Measurements from ENCODE around the gene CR1L.

GRCh38 chr1:207752456-207752998 lies 107.6 kb downstream of the CR1L start:
- TF ChIP-seq RAD21 (IDR thresholded peaks at IDR 0.05; ENCODE audit: low read depth) (no peak), CEBPB (IDR thresholded peaks at IDR 0.05) (no peak), TEAD4 (IDR thresholded peaks at IDR 0.05) (no peak), EGR1 (IDR thresholded peaks at IDR 0.05) (peak; percentile 83), YY1 (IDR thresholded peaks at IDR 0.05; ENCODE audit: low read depth) (no peak), EP300 (IDR thresholded peaks at IDR 0.05; ENCODE audit: borderline replicate concordance) (no peak), USF1 (IDR thresholded peaks at IDR 0.05) (no peak), TAF1 (IDR thresholded peaks at IDR 0.05; ENCODE audit: low read depth) (no peak), FOXM1 (IDR thresholded peaks at IDR 0.05; ENCODE audit: borderline replicate concordance, low read depth) (no peak), NFIC (IDR thresholded peaks at IDR 0.05) (no peak), CREB1 (IDR thresholded peaks at IDR 0.05; ENCODE audit: low read depth) (no peak)
- TF ChIP-seq, protein P1, sequence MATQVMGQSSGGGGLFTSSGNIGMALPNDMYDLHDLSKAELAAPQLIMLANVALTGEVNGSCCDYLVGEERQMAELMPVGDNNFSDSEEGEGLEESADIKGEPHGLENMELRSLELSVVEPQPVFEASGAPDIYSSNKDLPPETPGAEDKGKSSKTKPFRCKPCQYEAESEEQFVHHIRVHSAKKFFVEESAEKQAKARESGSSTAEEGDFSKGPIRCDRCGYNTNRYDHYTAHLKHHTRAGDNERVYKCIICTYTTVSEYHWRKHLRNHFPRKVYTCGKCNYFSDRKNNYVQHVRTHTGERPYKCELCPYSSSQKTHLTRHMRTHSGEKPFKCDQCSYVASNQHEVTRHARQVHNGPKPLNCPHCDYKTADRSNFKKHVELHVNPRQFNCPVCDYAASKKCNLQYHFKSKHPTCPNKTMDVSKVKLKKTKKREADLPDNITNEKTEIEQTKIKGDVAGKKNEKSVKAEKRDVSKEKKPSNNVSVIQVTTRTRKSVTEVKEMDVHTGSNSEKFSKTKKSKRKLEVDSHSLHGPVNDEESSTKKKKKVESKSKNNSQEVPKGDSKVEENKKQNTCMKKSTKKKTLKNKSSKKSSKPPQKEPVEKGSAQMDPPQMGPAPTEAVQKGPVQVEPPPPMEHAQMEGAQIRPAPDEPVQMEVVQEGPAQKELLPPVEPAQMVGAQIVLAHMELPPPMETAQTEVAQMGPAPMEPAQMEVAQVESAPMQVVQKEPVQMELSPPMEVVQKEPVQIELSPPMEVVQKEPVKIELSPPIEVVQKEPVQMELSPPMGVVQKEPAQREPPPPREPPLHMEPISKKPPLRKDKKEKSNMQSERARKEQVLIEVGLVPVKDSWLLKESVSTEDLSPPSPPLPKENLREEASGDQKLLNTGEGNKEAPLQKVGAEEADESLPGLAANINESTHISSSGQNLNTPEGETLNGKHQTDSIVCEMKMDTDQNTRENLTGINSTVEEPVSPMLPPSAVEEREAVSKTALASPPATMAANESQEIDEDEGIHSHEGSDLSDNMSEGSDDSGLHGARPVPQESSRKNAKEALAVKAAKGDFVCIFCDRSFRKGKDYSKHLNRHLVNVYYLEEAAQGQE (IDR thresholded peaks at IDR 0.05; ENCODE audit: low read depth), result no peak
- TF ChIP-seq, protein P2, sequence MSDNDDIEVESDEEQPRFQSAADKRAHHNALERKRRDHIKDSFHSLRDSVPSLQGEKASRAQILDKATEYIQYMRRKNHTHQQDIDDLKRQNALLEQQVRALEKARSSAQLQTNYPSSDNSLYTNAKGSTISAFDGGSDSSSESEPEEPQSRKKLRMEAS (IDR thresholded peaks at IDR 0.05), result peak; percentile 62; the same call in 1 of the 2 replicates
